IPS DF 6.9 (cell line): ENCODE data around the gene KRT31.
"Not testable (repeated sequence)": the region's sequence is repeated elsewhere in the genome, so short reads cannot be mapped to it uniquely, and the experiment has no call there.

ENCODE experiments used
- DNase-seq: peaks from one replicate; pipeline ENCODE4 v3.0.0-alpha.2; 2013; ENCODE audit warnings: low read depth, low spot score
- H3K27ac ChIP-seq: one replicate; pipeline ENCODE4 v1.5.1; 2013; ENCODE audit warnings: low read length, control low read depth
- H3K27me3 ChIP-seq: 2 replicates; pipeline ENCODE4 v1.6.1; 2013; ENCODE audit warnings: mild to moderate bottlenecking, low read length; ENCODE audit not compliant: control insufficient read depth, insufficient read depth
- H3K36me3 ChIP-seq: 2 replicates; pipeline ENCODE4 v1.6.1; 2013; ENCODE audit warnings: low read length; ENCODE audit not compliant: control insufficient read depth, insufficient read depth
- H3K4me1 ChIP-seq: 2 replicates; pipeline ENCODE4 v1.6.1; 2013; ENCODE audit warnings: low read length; ENCODE audit not compliant: control insufficient read depth, insufficient read depth
- H3K4me3 ChIP-seq: 2 replicates; pipeline ENCODE4 v1.5.1; 2013; ENCODE audit warnings: mild to moderate bottlenecking, low read length
- H3K9me3 ChIP-seq: 2 replicates; pipeline ENCODE4 v1.6.1; 2013; ENCODE audit warnings: low read length, inconsistent platforms; ENCODE audit not compliant: control insufficient read depth, insufficient read depth
- WGBS: extraction: QIAGEN DNeasy Blood & Tissue Kit; methylation state at CpG from one replicate; pipeline ENCODE4 v1.1.7; 2013; ENCODE audit warnings: mixed read lengths, missing lambda C conversion rate; ENCODE audit not compliant: insufficient read length, insufficient coverage; 5-methylcytosine and 5-hydroxymethylcytosine counted together

Gene KRT31

DNA sequence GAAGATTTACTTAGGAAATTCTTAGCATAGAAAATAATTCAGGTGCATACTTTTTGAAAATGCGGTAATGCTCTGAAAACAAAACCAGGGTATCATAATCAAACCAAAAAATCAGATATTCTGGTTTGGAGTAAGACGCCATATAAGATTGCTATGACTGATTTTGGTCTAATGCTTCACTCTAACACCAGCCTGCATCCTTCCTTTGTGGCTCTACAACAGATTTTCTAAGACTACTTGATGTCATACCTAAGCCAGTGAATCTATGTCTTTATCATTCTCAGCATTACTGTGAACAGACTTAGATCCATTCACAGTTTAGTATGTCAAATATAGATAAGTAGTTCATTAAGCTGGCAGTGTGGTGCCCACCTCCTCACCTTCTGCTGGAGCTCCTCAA is 28.4 kb downstream of the KRT31 start:
- no peak overlapping the region for H3K27ac ChIP-seq
- DNase-seq, result no peak
- no peaks in the 10 kb centered on the region for H3K4me1 ChIP-seq
- no peaks in the 10 kb centered on the region for H3K27me3 ChIP-seq
- no peaks in the 10 kb centered on the region for H3K9me3 ChIP-seq
- WGBS, result no CpG with 5 or more reads among the region's 2 CpGs
- no peaks in the 10 kb centered on the region for H3K36me3 ChIP-seq
- no peak overlapping the region for H3K4me3 ChIP-seq

DNA sequence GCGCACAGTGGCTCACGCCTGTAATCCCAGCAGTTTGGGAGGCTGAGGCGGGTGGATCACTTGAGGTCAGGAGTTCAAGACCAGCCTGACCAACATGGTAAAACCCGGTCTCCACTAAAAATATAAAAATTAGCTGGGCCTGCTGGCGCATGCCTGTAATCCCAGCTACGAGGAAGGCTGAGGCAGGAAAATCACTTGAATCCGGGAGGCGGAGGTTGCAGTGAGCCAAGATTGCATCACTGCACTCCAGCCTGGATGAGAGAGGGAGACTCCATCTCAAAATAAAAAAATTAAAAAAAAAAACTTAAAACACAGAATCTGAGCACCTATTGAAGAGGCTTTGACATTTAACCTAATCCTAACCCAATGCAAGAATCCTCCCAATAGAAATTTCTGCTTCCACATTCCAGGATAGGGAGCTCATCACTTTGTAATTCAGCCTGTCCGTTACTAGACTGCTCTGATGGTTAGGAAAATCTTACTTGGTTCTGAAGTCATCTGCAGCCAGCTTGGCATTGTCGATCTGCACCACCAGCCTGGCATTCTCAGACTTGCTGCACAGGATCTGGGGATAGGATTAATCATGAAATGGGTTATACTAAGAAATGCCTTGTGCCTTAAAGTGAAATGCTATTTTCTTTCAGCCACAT is 29.9 kb downstream of the KRT31 start:
- H3K36me3 ChIP-seq, result no peaks in the 10 kb centered on the region
- no peaks in the 10 kb centered on the region for H3K9me3 ChIP-seq
- no peak for DNase-seq
- no peak overlapping the region for H3K27ac ChIP-seq
- H3K27me3 ChIP-seq, result no peaks in the 10 kb centered on the region
- no CpG with 5 or more reads among the region's 10 CpGs for WGBS
- no peaks in the 10 kb centered on the region for H3K4me1 ChIP-seq
- no peak overlapping the region for H3K4me3 ChIP-seq

DNA sequence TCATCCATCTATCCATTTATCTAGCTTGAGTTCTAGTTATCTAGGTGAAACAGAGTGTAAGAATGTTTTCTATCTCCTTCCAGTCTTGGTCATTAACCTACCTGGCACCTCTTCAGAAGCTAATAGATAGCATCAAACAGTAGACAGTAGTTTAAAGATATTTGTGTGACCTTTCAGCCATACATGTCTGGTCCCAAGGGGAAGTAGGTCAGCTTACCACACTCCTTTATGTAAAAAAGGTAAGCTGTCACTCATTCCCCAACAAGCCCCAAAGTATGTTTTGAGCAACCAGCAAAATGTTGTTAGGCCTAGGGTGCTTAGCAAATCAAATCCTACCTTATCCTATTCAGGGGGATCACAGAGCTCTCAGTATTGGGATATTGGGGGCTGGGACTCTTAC is 31.3 kb downstream of the KRT31 start:
- H3K9me3 ChIP-seq, result no peaks in the 10 kb centered on the region
- no peaks in the 10 kb centered on the region for H3K36me3 ChIP-seq
- no peak overlapping the region for H3K4me3 ChIP-seq
- DNase-seq, result no peak
- no peaks in the 10 kb centered on the region for H3K4me1 ChIP-seq
- H3K27me3 ChIP-seq, result no peaks in the 10 kb centered on the region
- H3K27ac ChIP-seq, result no peak overlapping the region

DNA sequence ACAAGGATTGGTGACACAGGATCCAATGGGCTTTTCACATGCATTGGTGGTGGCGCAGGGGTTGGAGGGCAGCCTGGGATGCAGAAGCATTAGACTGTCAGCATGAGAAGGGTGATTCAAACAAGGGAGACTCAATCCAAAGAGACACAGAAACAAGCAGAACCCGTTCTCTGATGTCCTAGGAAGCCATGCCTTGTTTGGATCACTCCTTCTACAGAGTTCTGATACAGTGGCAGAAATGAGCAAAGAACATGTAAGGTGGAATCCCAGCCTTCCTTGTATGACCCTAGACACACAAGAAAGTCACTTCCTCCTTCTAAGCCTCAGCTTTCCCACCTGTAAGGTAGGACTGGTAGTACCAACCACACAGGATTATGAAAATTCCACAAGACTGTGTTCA is 33.5 kb downstream of the KRT31 start:
- no peak for DNase-seq
- no CpG with 5 or more reads among the region's 2 CpGs for WGBS
- Histone ChIP-seq H3K4me1 (no peaks in the 10 kb centered on the region), H3K36me3 (no peaks in the 10 kb centered on the region), H3K4me3 (no peak overlapping the region), H3K9me3 (no peaks in the 10 kb centered on the region), H3K27ac (no peak overlapping the region), H3K27me3 (no peaks in the 10 kb centered on the region)

DNA sequence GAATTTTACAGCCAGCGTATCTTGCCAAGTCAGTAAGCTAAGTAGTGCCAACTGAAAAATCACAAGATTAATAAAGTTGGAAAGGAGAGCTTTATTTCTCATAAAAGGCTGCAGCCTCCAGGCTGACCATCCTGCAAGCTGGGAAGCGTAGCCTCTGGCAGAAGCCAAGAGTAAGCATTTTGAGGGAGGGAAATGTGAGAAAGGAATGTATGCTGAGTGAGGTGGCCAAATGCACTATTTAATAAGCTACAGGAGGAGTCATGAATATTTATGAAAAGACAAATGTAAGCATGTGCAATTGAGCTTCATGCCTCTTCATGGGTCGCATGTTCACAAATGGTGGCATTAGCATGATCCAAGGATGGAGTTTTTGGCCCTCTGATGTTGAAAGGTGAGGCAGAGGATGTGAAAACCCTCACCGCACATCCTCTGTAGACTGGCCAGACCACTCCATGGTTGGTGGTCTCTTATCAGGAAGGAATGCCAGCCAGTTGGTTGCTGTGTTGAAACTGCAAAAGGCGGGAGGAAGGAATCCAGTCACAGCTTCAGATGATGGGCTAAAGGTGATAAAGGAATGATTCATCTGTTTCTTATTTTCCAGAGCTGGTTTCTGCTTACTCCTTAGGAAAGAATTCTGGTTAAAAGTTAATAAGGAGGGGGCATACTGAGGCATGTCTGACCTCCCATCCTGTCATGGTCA is 37.0 kb downstream of the KRT31 start:
- no CpG with 5 or more reads among the region's 5 CpGs for WGBS
- H3K4me3 ChIP-seq, result no peak overlapping the region
- DNase-seq, result no peak
- H3K27me3 ChIP-seq, result no peaks in the 10 kb centered on the region
- H3K9me3 ChIP-seq, result no peaks in the 10 kb centered on the region
- H3K27ac ChIP-seq, result no peak overlapping the region
- no peaks in the 10 kb centered on the region for H3K36me3 ChIP-seq
- no peaks in the 10 kb centered on the region for H3K4me1 ChIP-seq

DNA sequence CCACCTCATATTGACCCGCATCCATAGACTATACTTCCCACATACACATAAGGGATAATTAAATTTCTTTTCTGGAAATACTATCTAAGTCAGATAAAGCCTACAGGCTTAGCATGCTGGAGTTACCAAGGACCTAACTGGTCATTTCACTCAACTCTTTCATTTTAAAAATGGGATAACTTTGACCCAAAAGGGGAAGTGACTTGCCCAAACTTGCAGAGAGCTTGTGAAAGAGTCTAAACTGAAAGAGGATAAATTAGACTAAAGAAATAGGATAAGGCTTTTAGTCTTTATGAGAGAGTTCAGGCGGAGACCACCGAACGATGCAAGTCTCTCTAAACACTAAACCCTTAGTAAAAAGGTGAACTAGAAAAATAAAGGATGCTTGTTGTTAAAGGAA is 42.9 kb downstream of the KRT31 start:
- H3K4me3 ChIP-seq, result no peak overlapping the region
- H3K27me3 ChIP-seq, result no peaks in the 10 kb centered on the region
- H3K9me3 ChIP-seq, result no peaks in the 10 kb centered on the region
- H3K27ac ChIP-seq, result no peak overlapping the region
- DNase-seq, result no peak
- no peaks in the 10 kb centered on the region for H3K36me3 ChIP-seq
- no peaks in the 10 kb centered on the region for H3K4me1 ChIP-seq
- WGBS, result no CpG with 5 or more reads among the region's 4 CpGs

DNA sequence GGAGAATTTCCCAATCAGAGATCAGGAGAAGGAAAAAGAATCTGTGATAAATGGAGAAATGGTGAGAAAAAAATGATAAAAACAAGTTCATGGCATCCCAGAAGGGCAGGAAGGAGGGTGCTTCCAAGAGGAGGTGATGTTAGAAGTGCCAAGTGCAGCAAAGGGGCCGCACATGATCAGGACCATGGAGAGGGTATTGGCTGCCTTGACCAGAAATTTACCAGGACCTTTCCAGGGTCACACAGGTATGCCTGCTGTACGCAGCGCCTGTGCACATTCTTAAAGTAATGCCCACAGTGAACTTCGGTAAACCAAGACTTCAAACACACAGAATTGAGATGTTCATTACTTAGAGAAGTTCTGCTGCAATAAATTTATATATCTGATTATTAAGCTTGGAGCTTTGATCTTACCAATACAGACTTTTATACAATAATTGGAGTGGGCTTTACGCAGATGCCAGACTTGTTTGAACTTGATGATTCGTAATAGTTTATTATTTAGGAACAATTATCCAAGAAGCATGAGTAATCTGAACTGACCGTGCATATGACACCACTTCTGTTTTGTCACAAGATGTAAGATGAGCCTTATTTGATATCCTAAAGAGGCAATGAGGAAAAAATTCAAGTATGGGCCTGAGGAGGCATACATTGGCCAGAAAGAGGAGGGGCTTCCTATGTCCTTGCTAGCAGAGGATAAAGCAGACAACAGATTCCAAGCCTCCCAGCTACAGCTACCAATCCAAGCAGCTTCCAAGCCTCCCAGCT is 44.6 kb downstream of the KRT31 start:
- DNase-seq, result no peak
- WGBS, result no CpG with 5 or more reads among the region's 7 CpGs
- H3K27ac ChIP-seq, result no peak overlapping the region

DNA sequence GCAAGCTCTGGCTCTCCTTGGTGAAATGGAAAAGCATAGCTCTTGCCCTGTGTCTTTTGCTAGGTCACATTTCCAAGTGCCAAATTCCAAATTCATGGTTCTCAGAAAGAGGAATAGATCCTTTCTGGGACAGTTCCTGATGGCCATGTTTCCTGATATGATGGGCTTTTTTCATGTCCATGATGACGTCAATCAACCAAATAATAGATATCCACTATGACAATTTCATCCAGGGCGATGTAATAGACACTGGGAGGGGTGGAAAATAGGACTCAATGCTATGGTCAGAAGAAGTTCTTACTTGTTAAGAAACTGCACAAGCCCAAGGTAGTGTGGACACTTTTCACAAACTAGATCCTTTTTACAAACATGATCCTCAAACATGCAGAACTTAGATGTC is 46.2 kb downstream of the KRT31 start:
- Histone ChIP-seq H3K4me1 (no peaks in the 10 kb centered on the region), H3K9me3 (no peaks in the 10 kb centered on the region), H3K27ac (no peak overlapping the region), H3K27me3 (no peaks in the 10 kb centered on the region), H3K36me3 (no peaks in the 10 kb centered on the region), H3K4me3 (no peak overlapping the region)
- no CpG with 5 or more reads among the region's 2 CpGs for WGBS
- no peak for DNase-seq

More for the DNA sequence above, 44.6 kb downstream of the KRT31 start:
- no peaks in the 10 kb centered on the region for H3K36me3 ChIP-seq
- no peaks in the 10 kb centered on the region for H3K27me3 ChIP-seq
- H3K9me3 ChIP-seq, result no peaks in the 10 kb centered on the region
- H3K4me3 ChIP-seq, result no peak overlapping the region
- H3K4me1 ChIP-seq, result no peaks in the 10 kb centered on the region

DNA sequence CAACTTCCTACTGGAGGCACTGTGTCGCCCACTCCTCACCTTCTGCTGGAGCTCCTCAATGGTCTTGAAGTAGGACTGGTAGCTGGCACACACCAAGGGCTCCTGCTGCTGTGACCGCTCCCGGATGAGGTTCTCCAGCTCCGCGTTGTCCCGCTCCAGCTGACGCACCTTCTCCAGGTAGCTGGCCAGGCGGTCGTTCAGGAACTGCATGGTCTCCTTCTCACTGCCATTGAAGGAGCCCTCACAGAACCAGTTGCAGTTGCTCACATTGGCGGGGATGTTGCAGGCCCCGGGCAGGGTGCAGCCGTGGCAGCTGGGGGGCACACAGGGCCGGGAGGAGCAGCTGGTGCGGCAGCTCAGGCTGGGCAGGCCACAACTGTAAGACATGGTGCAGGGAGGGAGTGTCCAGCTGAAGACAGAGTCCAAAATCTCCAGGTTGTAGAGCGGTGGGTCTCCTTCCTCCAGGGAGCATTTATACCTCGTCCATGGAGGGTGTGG is 47.0 kb downstream of the KRT31 start, which contains the start of gene KRT33A:
TSS of gene KRT33A (minus strand) at position 448 of the 498 bp plus-strand sequence. CDS start at position 387, 61 bp downstream.
- H3K4me1 ChIP-seq, DNase-seq, H3K27ac ChIP-seq, H3K27me3 ChIP-seq, H3K9me3 ChIP-seq, H3K4me3 ChIP-seq, H3K36me3 ChIP-seq: not testable (repeated sequence)
- no CpG with 5 or more reads among the region's 16 CpGs for WGBS

DNA sequence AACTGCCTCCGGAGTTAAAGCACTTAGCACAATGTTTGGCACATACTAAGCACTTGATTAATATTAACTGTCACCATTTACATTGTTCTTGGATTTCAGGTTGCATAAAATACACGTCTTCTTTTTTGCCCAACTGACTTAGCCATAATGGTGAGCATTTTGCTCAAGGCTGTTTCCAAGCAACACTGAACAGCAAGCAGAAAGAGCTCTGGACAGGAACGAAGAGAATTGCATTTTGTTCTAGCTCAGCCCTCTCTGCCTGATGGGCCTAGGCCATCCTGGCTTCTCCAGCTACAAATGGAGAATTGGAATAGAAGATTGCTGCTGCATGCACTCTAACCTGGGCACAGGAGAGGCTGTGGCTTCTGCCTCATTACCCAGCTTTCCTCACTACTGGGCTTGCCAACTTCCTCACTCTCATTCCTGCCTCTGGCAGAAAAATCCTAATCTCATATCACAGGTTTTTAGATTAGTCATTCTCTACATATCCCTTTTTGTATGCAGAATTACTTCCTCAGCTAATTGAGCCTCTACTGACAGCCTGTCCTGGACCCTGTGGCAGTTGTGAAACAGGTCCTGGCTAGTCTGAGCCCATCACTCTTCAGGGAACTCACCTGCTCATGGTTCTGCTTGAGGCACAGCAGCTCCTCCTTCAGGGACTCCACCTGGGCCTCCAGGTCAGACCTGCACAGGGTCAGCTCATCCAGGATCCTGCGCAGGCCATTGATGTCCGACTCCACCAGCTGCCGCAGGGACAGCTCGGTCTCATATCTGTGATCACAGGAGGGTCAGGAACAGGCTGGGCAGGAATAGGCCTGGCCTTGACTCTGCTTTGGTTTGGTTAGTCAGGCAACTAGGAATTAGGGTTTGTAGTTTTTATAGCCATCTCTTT is 49.3 kb downstream of the KRT31 start:
- Histone ChIP-seq H3K9me3 (no peaks in the 10 kb centered on the region), H3K36me3 (no peaks in the 10 kb centered on the region), H3K4me1 (no peaks in the 10 kb centered on the region), H3K27ac (no peak overlapping the region), H3K27me3 (no peaks in the 10 kb centered on the region), H3K4me3 (no peak overlapping the region)
- WGBS, result no CpG with 5 or more reads among the region's 7 CpGs
- DNase-seq, result no peak
